DMS153 treated with DMSO at 0.1 percent for 48 hours (cell line): Measurements from ENCODE around the gene RETREG3.
"Not testable (repeated sequence)": the region's sequence is repeated elsewhere in the genome, so short reads cannot be mapped to it uniquely, and the experiment has no call there.

Source experiments
- DNase-seq: peaks from one replicate; lab custom pipeline; 2025; ENCODE audit not compliant: unreplicated experiment; lab: John Stamatoyannopoulos, UW

The RETREG3 gene

DNA sequence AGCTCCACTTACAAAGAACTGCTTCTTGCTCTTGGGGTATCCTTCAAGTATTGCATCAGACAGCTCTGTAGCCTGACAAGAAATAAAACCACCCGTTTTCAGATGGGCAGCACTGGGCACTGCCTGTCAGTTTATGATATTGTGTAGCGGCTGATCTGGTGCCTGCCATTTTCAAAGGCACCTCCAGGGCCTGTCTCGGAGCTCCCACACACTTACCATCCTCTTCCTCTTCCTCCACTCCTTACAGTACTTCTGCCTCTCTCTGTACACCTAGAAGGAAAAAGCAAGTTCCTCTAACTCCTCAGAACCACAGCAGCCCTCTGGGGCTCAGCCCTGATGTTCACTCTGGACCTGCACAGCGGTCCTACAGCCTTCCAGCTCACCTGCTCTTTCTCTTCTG, 36.1 kb downstream of the RETREG3 start:
- DNase-seq = no peak

GRCh38 chr17:42571435-42572225, 37.5 kb downstream of the RETREG3 start:
- DNase-seq = no peak

- no peak for DNase-seq
Observed at GRCh38 chr17:42568341-42569111, 40.6 kb downstream of the RETREG3 start.

- peak; percentile 89 for DNase-seq
Observed at GRCh38 chr17:42566883-42567573, 42.1 kb downstream of the RETREG3 start, which contains the start of gene MLX. Gene MLX, plus strand, starts transcription at chr17:42567100. Its CDS starts 25 bp downstream, at chr17:42567125.

DNA sequence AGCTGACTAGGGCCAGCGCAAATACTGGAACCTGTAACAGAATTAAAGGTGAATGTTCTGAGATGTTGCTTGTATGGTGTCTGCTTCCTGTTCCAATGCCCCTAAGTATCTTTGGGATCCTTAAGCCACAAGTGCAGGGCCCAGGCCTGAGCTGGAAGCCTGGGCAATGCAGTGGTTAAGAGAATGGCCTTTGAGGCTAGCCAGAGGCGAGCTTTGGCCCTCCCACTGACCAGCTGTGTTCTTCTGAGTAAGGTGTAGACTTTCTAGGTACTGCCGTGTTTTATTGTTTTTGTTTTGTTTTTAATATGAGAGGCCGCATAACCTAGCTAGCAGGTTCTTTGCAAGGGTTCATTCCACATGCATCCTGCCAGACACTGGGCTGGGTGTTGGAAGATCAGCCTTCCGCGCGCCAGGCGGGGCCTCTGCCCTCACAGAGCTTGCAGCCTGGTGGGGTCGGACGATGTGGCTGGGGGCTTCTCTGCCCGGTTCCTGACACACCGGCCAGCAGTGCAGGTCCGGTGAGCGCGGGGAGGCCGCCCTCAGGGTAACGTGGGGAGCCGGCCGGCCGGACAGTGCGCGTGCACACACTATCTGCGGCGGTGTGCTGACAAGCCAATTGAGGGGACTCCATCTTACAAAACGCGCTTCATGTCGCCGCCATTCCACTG, 42.8 kb downstream of the RETREG3 start:
- no peak for DNase-seq

DNA sequence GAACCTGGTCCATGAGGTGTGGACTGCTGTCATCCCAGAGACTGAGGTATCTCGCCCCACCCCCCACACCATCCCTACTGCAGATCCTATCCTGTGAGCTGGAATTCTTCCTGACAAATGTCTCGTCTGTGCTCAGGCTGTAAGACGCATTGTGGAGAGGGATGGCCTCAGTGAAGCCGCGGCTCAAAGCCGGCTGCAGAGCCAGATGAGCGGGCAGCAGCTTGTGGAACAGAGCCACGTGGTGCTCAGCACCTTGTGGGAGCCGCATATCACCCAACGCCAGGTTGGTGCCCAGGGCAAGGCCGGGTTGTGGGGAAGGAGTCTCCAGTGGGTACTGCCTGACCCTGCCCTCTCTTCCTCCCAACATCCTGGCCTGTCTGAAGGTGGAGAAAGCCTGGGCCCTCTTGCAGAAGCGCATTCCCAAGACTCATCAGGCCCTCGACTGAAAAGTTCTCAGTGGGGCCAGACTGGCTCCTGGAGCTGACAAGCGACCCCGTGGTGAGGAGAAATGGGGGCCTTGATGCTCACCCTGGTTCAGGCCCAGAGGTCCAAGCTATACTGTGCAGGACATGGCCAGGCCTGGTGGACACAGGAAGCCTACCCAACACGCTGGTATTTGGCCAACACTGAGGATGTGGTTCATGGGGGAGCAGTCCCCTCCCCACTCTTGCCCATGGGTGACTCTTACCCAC, 43.5 kb downstream of the RETREG3 start:
- DNase-seq = no peak

DNA sequence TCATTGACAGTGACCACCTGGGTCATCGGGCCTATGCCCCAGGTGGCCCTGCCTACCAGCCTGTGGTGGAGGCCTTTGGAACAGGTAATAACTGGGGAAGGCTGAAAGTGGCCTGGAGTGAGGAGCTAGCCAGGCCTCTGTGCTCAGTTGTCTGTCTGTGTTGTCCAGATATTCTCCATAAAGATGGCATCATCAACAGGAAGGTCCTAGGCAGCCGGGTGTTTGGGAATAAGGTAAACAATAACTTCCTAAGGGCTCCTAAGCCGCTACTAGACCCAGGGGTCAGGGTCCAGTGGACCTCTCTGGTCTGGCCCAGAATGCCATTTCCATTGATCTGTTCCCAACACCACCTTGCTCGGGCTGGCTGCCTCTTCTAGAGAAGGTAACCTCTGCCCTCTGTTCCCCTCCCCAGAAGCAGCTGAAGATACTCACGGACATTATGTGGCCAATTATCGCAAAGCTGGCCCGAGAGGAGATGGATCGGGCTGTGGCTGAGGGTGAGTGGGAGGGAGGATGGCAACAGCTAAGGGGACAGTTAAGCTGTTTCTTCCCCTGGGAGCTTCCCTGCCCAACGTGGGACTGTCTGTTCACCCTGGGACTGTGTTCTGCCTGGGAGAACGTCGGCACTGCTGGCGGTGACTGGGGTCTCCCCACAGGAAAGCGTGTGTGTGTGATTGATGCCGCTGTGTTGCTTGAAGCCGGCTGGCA, 44.2 kb downstream of the RETREG3 start:
- DNase-seq = no peak

GRCh38 chr17:42563950-42564349, 45.2 kb downstream of the RETREG3 start:
- no peak for DNase-seq

DNA sequence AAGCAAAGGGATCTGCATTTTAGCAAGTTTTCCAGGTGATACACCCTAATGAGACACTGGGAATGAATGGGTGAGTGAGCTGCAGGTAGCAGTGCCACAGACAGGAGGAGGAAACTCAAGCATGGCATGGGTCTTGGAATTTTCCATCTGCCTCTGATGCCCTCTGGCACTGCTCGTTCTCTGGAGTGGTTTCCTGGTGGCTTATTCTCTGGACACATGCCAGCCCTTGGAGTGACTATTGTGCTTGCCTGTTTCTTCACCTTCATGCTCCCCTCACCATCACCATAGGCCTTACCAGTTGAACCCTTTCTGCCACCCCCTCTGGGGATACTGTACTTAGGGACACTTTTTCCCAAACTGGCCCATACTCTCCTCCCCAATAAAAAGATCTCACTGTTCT, 45.6 kb downstream of the RETREG3 start:
- no peak for DNase-seq

GRCh38 chr17:42563143-42563509, 46.0 kb downstream of the RETREG3 start:
- no peak for DNase-seq

GRCh38 chr17:42562388-42563142, 46.6 kb downstream of the RETREG3 start:
- DNase-seq = no peak

DNA sequence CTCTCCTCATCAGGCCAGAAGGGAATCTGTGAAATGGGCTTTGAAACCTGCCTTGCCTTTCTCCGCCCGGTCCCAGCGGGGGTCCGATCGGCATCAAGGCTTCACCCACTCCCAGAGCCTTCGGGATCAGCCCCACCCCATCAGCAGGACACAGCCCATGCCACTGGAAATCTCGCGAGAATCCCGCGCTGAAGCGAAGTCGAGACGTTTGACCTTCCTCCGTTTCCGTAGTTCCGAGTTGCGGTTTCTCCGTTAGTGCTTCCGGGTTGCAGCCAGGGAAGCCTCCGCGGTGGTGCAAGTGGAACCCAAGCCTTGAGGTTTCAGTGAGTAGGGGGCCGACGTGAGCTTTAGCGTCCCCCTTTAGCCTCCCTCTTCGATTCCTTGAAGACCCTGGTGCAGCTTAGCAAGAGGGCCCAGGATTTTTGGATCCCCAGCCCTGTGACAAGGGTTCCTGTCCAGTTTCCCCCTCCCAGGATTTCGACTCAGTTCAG, 47.2 kb downstream of the RETREG3 start, which contains the start of gene COASY:
Gene COASY (plus strand): TSS at position 252 of the 491 bp plus-strand sequence. CDS start 475 bp downstream, outside the sequence.
- peak; percentile 62 for DNase-seq

DNA sequence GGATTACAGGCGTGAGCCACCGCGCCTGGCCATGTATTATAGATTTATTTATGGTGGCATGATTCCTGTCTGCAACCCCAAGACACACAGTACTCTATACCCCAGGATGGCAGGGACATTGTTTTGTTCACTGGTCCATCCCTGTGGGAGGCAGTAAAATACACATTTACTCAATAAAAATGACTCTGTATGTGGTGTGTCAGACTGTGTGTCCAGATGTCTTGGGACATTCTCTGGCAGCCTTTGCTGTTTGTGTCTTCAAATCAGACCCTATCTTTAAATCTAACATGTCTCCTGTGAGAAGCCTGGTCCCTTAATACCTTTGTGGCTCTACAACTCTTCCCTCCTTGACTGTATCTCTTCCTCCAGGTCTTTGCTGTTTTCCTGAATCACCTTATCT, 48.9 kb downstream of the RETREG3 start:
- no peak for DNase-seq

DNA sequence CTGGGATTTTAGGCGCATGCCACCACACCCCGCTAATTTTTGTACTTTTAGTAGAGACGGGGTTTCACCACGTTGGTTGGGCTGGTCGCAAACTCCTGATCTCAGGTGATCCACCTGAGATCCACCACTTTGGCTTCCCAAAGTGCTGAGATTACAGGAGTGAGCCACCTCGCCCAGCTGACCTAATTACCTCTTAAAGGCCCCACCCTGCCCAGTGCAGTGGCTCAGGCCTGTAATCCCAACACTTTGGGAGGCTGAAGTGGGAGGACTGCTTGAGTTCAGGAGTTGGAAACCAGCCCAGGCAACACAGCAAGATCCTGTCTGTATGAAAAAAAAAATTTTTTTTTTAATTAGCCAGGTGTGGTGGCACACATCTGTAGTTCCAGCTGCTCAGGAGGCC, 50.1 kb downstream of the RETREG3 start:
- no peak for DNase-seq

- not testable (repeated sequence) for DNase-seq
Observed at GRCh38 chr17:42555961-42556617, 53.1 kb downstream of the RETREG3 start.

DNA sequence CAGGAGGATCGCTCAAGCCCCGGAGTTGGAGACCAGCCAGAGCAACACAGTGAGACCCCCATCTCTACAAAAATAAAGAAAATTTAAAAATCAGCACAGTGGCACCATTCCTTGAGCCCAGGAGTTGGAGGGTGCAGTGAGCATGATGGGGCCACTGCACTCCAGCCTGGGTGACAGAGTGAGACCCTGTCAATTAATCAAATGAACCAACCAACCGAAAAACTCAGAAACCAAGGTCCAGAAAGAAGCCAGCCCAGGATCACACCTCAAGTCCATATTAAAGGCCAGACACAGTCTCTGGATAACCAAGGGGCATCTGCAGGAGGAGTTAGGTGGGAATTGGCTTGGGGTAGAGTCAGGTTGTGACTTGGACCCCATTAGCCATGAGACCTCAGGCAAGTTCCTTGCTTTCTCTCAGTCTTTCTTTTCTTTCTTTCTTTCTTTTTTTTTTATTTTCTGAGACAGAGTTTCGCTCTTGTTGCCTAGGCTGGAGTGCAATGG, 54.0 kb downstream of the RETREG3 start:
- DNase-seq = no peak

- peak; percentile 48 for DNase-seq
Observed at GRCh38 chr17:42554250-42555121, 54.7 kb downstream of the RETREG3 start.
